ENCODE results near the gene LHX3. TPM values are rescaled to one million over a fixed set of nuclear protein-coding genes. Genes with fewer than 3 reads are reported as not detected.

LHX3 gene
- polyA plus RNA-seq, 1 of the 3 experiments (the other 2 are of a cell fraction), result not detected

- no peak for TF ChIP-seq NFIC (IDR thresholded peaks at IDR 0.05; ENCODE audit: borderline replicate concordance)
Measured at GRCh38 chr9:136191960-136192286, 13.0 kb downstream of the LHX3 start (continued).

GRCh38 chr9:136191099-136191959 is 13.6 kb downstream of the LHX3 start:
- H3K9ac ChIP-seq, result no peak overlapping the region
- POLR2A ChIA-PET, result no interaction called here
- H4K20me1 ChIP-seq (ENCODE audit: insufficient read depth), result 0 out of 2 replicates have a peak, but pooled peaks cover 4% of the 10 kb centered on the region
- TF ChIP-seq NRF1 (IDR thresholded peaks at IDR 0.05; ENCODE audit: low read depth, low read length) (no peak), MEF2A (IDR thresholded peaks at IDR 0.05; ENCODE audit: borderline replicate concordance, low read depth) (no peak), POLR2AphosphoS5 (IDR thresholded peaks at IDR 0.05; ENCODE audit: low read depth, low read length) (no peak), MAX (IDR thresholded peaks at IDR 0.05; ENCODE audit: low read depth) (no peak), TCF12 (IDR thresholded peaks at IDR 0.05) (no peak), REST (IDR thresholded peaks at IDR 0.05; ENCODE audit: low read depth, low read length) (no peak), NFIC (IDR thresholded peaks at IDR 0.05; ENCODE audit: borderline replicate concordance) (no peak), MXI1 (IDR thresholded peaks at IDR 0.05; ENCODE audit: low read depth, low read length) (no peak)
- WGBS (ENCODE audit: low lambda C conversion rate), result 47% methylated on average over 24 of the region's 30 CpGs
- no peaks in the 10 kb centered on the region for H3K9me3 ChIP-seq
- H3K27ac ChIP-seq (ENCODE audit: low read depth in 2 of 2, low read length in 1 of 2), result no peak overlapping the region
- H3K4me1 ChIP-seq (ENCODE audit: control insufficient read depth in 1 of 2, insufficient read depth in 2 of 2, low read depth in 1 of 2, low read length in 1 of 2), result no peaks in the 10 kb centered on the region
- no peak overlapping the region for H2AFZ ChIP-seq (ENCODE audit: low read depth)
- H3K9me2 ChIP-seq, result no peaks in the 10 kb centered on the region
- H3K79me2 ChIP-seq (ENCODE audit: insufficient read depth), result no peaks in the 10 kb centered on the region
- no peak overlapping the region for H3K4me3 ChIP-seq (ENCODE audit: low read depth in 2 of 2, low read length in 1 of 2)
- DNase-seq, result no peak
- peaks cover 91% of the 10 kb centered on the region for H3K27me3 ChIP-seq (ENCODE audit: insufficient read depth)
- no peaks in the 10 kb centered on the region for H3K36me3 ChIP-seq (replicated peaks in 1 of 2; ENCODE audit: control insufficient read depth in 1 of 2, insufficient read depth in 2 of 2, low read length in 1 of 2)
- no peaks in the 10 kb centered on the region for H3F3A ChIP-seq (replicated peaks; ENCODE audit: insufficient read depth)
- no peak overlapping the region for H3K4me2 ChIP-seq
- CTCF ChIA-PET, result interaction anchor here (1.1 to 2.0 kb wide), 6 partner anchors 11 to 58 kb away, joined by 3 to 8 read pairs (median 4); no protein-coding TSS in a partner anchor

GRCh38 chr9:136190656-136191055 is 14.3 kb downstream of the LHX3 start:
- Histone ChIP-seq H3K36me3 (replicated peaks in 1 of 2; ENCODE audit: control insufficient read depth in 1 of 2, insufficient read depth in 2 of 2, low read length in 1 of 2) (no peaks in the 10 kb centered on the region), H3K4me1 (ENCODE audit: control insufficient read depth in 1 of 2, insufficient read depth in 2 of 2, low read depth in 1 of 2, low read length in 1 of 2) (no peaks in the 10 kb centered on the region), H4K20me1 (ENCODE audit: insufficient read depth) (0 out of 2 replicates have a peak, but pooled peaks cover 4% of the 10 kb centered on the region), H3K27ac (ENCODE audit: low read depth in 2 of 2, low read length in 1 of 2) (no peak overlapping the region), H2AFZ (ENCODE audit: low read depth) (no peak overlapping the region), H3K27me3 (ENCODE audit: insufficient read depth) (peaks cover 89% of the 10 kb centered on the region), H3K4me2 (no peak overlapping the region), H3K9ac (no peak overlapping the region), H3K9me3 (no peaks in the 10 kb centered on the region), H3K9me2 (no peaks in the 10 kb centered on the region), H3K79me2 (ENCODE audit: insufficient read depth) (no peaks in the 10 kb centered on the region), H3K4me3 (ENCODE audit: low read depth in 2 of 2, low read length in 1 of 2) (no peak overlapping the region), H3F3A (replicated peaks; ENCODE audit: insufficient read depth) (no peaks in the 10 kb centered on the region)
- no peak for DNase-seq
- WGBS (ENCODE audit: low lambda C conversion rate), result 95% methylated on average over 4 of the region's 11 CpGs
- ChIA-PET POLR2A (no interaction called here), CTCF (interaction anchor here (0.7 to 1.8 kb wide), 3 partner anchors 12 to 481 kb away, joined by 3 to 4 read pairs (median 3); no protein-coding TSS in a partner anchor)
- no peak for TF ChIP-seq CTCF (IDR thresholded peaks at IDR 0.05)
- TF ChIP-seq USF2 (IDR thresholded peaks at IDR 0.05; ENCODE audit: borderline replicate concordance, low read depth, low read length), result no peak
- TF ChIP-seq USF1 (IDR thresholded peaks at IDR 0.05; ENCODE audit: borderline replicate concordance, low read depth), result no peak
- no peak for TF ChIP-seq IRF3 (IDR thresholded peaks at IDR 0.05; ENCODE audit: low read depth, low read length)
- no peak for TF ChIP-seq GABPA (IDR thresholded peaks at IDR 0.05; ENCODE audit: low read depth)
- no peak for TF ChIP-seq MEF2A (IDR thresholded peaks at IDR 0.05; ENCODE audit: borderline replicate concordance, low read depth)
- TF ChIP-seq NFIC (IDR thresholded peaks at IDR 0.05; ENCODE audit: borderline replicate concordance), result no peak
- no peak for TF ChIP-seq RAD21 (IDR thresholded peaks at IDR 0.05; ENCODE audit: low read length)
- TF ChIP-seq FOXM1 (IDR thresholded peaks at IDR 0.05; ENCODE audit: low read depth), result no peak
- TF ChIP-seq POLR2AphosphoS5 (IDR thresholded peaks at IDR 0.05; ENCODE audit: low read depth, low read length), result no peak
